ENCODE measurements around the gene DCLK2.

DCLK2 gene

GRCh38 chr4:150237110-150237872, 159.0 kb downstream of the DCLK2 start:
- no peaks in the 10 kb centered on the region for H3K9me3 ChIP-seq (ENCODE audit: control insufficient read depth in 5 of 5, low read length in 5 of 5)
- no peaks in the 10 kb centered on the region for H3K4me1 ChIP-seq (ENCODE audit: control insufficient read depth in 5 of 5, insufficient read depth in 5 of 5, low read length in 5 of 5)
- no peak overlapping the region for H3K27ac ChIP-seq (ENCODE audit: low read depth, low read length)
- no peak overlapping the region for H3K9ac ChIP-seq (ENCODE audit: low read length in 5 of 5)
- no peaks in the 10 kb centered on the region for H3K27me3 ChIP-seq (ENCODE audit: control insufficient read depth in 5 of 5, insufficient read depth in 4 of 5, low read length in 5 of 5)
- H3K4me3 ChIP-seq (ENCODE audit: low read depth in 1 of 5, low read length in 5 of 5) = no peak overlapping the region
- H3K36me3 ChIP-seq (ENCODE audit: control insufficient read depth in 5 of 5, insufficient read depth in 5 of 5, low read length in 5 of 5) = peaks cover 0 to 32% (median 15%) of the 10 kb centered on the region in 5 donors

GRCh38 chr4:150238591-150238990, 160.3 kb downstream of the DCLK2 start:
- H3K36me3 ChIP-seq (ENCODE audit: control insufficient read depth in 5 of 5, insufficient read depth in 5 of 5, low read length in 5 of 5) = peaks cover 0 to 26% (median 11%) of the 10 kb centered on the region in 5 donors
- H3K27me3 ChIP-seq (ENCODE audit: control insufficient read depth in 5 of 5, insufficient read depth in 4 of 5, low read length in 5 of 5) = no peaks in the 10 kb centered on the region
- no peak overlapping the region for H3K27ac ChIP-seq (ENCODE audit: low read depth, low read length)
- H3K4me1 ChIP-seq (ENCODE audit: control insufficient read depth in 5 of 5, insufficient read depth in 5 of 5, low read length in 5 of 5) = no peaks in the 10 kb centered on the region
- no peak overlapping the region for H3K4me3 ChIP-seq (ENCODE audit: low read depth in 1 of 5, low read length in 5 of 5)
- H3K9ac ChIP-seq (ENCODE audit: low read length in 5 of 5) = no peak overlapping the region
- no peaks in the 10 kb centered on the region for H3K9me3 ChIP-seq (ENCODE audit: control insufficient read depth in 5 of 5, low read length in 5 of 5)

- Histone ChIP-seq H3K4me3 (ENCODE audit: low read depth in 1 of 5, low read length in 5 of 5) (no peak overlapping the region), H3K27ac (ENCODE audit: low read depth, low read length) (no peak overlapping the region)
Observed at GRCh38 chr4:150240011-150240410, 161.8 kb downstream of the DCLK2 start.

GRCh38 chr4:150242820-150243458, 164.7 kb downstream of the DCLK2 start:
- H3K36me3 ChIP-seq (ENCODE audit: control insufficient read depth in 5 of 5, insufficient read depth in 5 of 5, low read length in 5 of 5) = peaks cover 0 to 11% (median 3%) of the 10 kb centered on the region in 5 donors
- no peaks in the 10 kb centered on the region for H3K27me3 ChIP-seq (ENCODE audit: control insufficient read depth in 5 of 5, insufficient read depth in 4 of 5, low read length in 5 of 5)
- H3K9me3 ChIP-seq (ENCODE audit: control insufficient read depth in 5 of 5, low read length in 5 of 5) = no peaks in the 10 kb centered on the region
- no peak overlapping the region for H3K27ac ChIP-seq (ENCODE audit: low read depth, low read length)
- no peak overlapping the region for H3K4me3 ChIP-seq (ENCODE audit: low read depth in 1 of 5, low read length in 5 of 5)
- no peak overlapping the region for H3K9ac ChIP-seq (ENCODE audit: low read length in 5 of 5)
- no peaks in the 10 kb centered on the region for H3K4me1 ChIP-seq (ENCODE audit: control insufficient read depth in 5 of 5, insufficient read depth in 5 of 5, low read length in 5 of 5)

More at GRCh38 chr4:150240011-150240410, 161.8 kb downstream of the DCLK2 start:
- H3K9me3 ChIP-seq (ENCODE audit: control insufficient read depth in 5 of 5, low read length in 5 of 5) = no peaks in the 10 kb centered on the region
- H3K36me3 ChIP-seq (ENCODE audit: control insufficient read depth in 5 of 5, insufficient read depth in 5 of 5, low read length in 5 of 5) = peaks cover 0 to 15% (median 4%) of the 10 kb centered on the region in 5 donors
- H3K4me1 ChIP-seq (ENCODE audit: control insufficient read depth in 5 of 5, insufficient read depth in 5 of 5, low read length in 5 of 5) = no peaks in the 10 kb centered on the region
- H3K27me3 ChIP-seq (ENCODE audit: control insufficient read depth in 5 of 5, insufficient read depth in 4 of 5, low read length in 5 of 5) = no peaks in the 10 kb centered on the region
- no peak overlapping the region for H3K9ac ChIP-seq (ENCODE audit: low read length in 5 of 5)

GRCh38 chr4:150243932-150244331, 165.7 kb downstream of the DCLK2 start:
- Histone ChIP-seq H3K4me3 (ENCODE audit: low read depth in 1 of 5, low read length in 5 of 5) (no peak overlapping the region), H3K9ac (ENCODE audit: low read length in 5 of 5) (no peak overlapping the region), H3K9me3 (ENCODE audit: control insufficient read depth in 5 of 5, low read length in 5 of 5) (no peaks in the 10 kb centered on the region), H3K27me3 (ENCODE audit: control insufficient read depth in 5 of 5, insufficient read depth in 4 of 5, low read length in 5 of 5) (no peaks in the 10 kb centered on the region), H3K27ac (ENCODE audit: low read depth, low read length) (no peak overlapping the region), H3K4me1 (ENCODE audit: control insufficient read depth in 5 of 5, insufficient read depth in 5 of 5, low read length in 5 of 5) (no peaks in the 10 kb centered on the region), H3K36me3 (ENCODE audit: control insufficient read depth in 5 of 5, insufficient read depth in 5 of 5, low read length in 5 of 5) (peaks cover 3 to 16% (median 9%) of the 10 kb centered on the region in 5 donors)

GRCh38 chr4:150244600-150244999, 166.4 kb downstream of the DCLK2 start:
- Histone ChIP-seq H3K4me1 (ENCODE audit: control insufficient read depth in 5 of 5, insufficient read depth in 5 of 5, low read length in 5 of 5) (no peaks in the 10 kb centered on the region), H3K9me3 (ENCODE audit: control insufficient read depth in 5 of 5, low read length in 5 of 5) (no peaks in the 10 kb centered on the region), H3K27ac (ENCODE audit: low read depth, low read length) (no peak overlapping the region), H3K36me3 (ENCODE audit: control insufficient read depth in 5 of 5, insufficient read depth in 5 of 5, low read length in 5 of 5) (peaks cover 3 to 19% (median 12%) of the 10 kb centered on the region in 5 donors), H3K9ac (ENCODE audit: low read length in 5 of 5) (no peak overlapping the region), H3K27me3 (ENCODE audit: control insufficient read depth in 5 of 5, insufficient read depth in 4 of 5, low read length in 5 of 5) (no peaks in the 10 kb centered on the region), H3K4me3 (ENCODE audit: low read depth in 1 of 5, low read length in 5 of 5) (no peak overlapping the region)

- Histone ChIP-seq H3K27me3 (ENCODE audit: control insufficient read depth in 5 of 5, insufficient read depth in 4 of 5, low read length in 5 of 5) (no peaks in the 10 kb centered on the region), H3K9ac (ENCODE audit: low read length in 5 of 5) (no peak overlapping the region), H3K4me3 (ENCODE audit: low read depth in 1 of 5, low read length in 5 of 5) (no peak overlapping the region), H3K4me1 (ENCODE audit: control insufficient read depth in 5 of 5, insufficient read depth in 5 of 5, low read length in 5 of 5) (no peaks in the 10 kb centered on the region), H3K9me3 (ENCODE audit: control insufficient read depth in 5 of 5, low read length in 5 of 5) (no peaks in the 10 kb centered on the region), H3K27ac (ENCODE audit: low read depth, low read length) (no peak overlapping the region), H3K36me3 (ENCODE audit: control insufficient read depth in 5 of 5, insufficient read depth in 5 of 5, low read length in 5 of 5) (peaks cover 3 to 17% (median 14%) of the 10 kb centered on the region in 5 donors)
Observed at GRCh38 chr4:150247184-150247583, 168.9 kb downstream of the DCLK2 start.

GRCh38 chr4:150248181-150248580, 169.9 kb downstream of the DCLK2 start:
- Histone ChIP-seq H3K4me1 (ENCODE audit: control insufficient read depth in 5 of 5, insufficient read depth in 5 of 5, low read length in 5 of 5) (no peaks in the 10 kb centered on the region), H3K27me3 (ENCODE audit: control insufficient read depth in 5 of 5, insufficient read depth in 4 of 5, low read length in 5 of 5) (no peaks in the 10 kb centered on the region), H3K36me3 (ENCODE audit: control insufficient read depth in 5 of 5, insufficient read depth in 5 of 5, low read length in 5 of 5) (peaks cover 3 to 21% (median 14%) of the 10 kb centered on the region in 5 donors), H3K9me3 (ENCODE audit: control insufficient read depth in 5 of 5, low read length in 5 of 5) (no peaks in the 10 kb centered on the region), H3K27ac (ENCODE audit: low read depth, low read length) (no peak overlapping the region), H3K4me3 (ENCODE audit: low read depth in 1 of 5, low read length in 5 of 5) (no peak overlapping the region), H3K9ac (ENCODE audit: low read length in 5 of 5) (no peak overlapping the region)

GRCh38 chr4:150250293-150250997, 172.2 kb downstream of the DCLK2 start:
- H3K27me3 ChIP-seq (ENCODE audit: control insufficient read depth in 5 of 5, insufficient read depth in 4 of 5, low read length in 5 of 5) = no peaks in the 10 kb centered on the region
- H3K36me3 ChIP-seq (ENCODE audit: control insufficient read depth in 5 of 5, insufficient read depth in 5 of 5, low read length in 5 of 5) = peaks cover 3 to 27% (median 17%) of the 10 kb centered on the region in 5 donors
- H3K4me3 ChIP-seq (ENCODE audit: low read depth in 1 of 5, low read length in 5 of 5) = no peak overlapping the region
- no peaks in the 10 kb centered on the region for H3K9me3 ChIP-seq (ENCODE audit: control insufficient read depth in 5 of 5, low read length in 5 of 5)
- H3K9ac ChIP-seq (ENCODE audit: low read length in 5 of 5) = no peak overlapping the region
- peaks cover 0 to 8% (median 0%) of the 10 kb centered on the region in 5 donors for H3K4me1 ChIP-seq (ENCODE audit: control insufficient read depth in 5 of 5, insufficient read depth in 5 of 5, low read length in 5 of 5)
- H3K27ac ChIP-seq (ENCODE audit: low read depth, low read length) = no peak overlapping the region
